K562 (cell line): ENCODE measurements around the gene KIF26A. TPM values are rescaled to one million over a fixed set of nuclear protein-coding genes. Genes with fewer than 3 reads are reported as not detected.

Source experiments
- ATAC-seq: fragments of 200-7000 bp; cut with Tn5 transposase; 3 replicates; pipeline ENCODE4 v1.9.1; 2020; ENCODE audit warnings: moderate library complexity
- BruUV-seq: library from RNA; stranded (reverse); fragments of 400-500 nt; replicated peaks from 2 replicates; lab custom pipeline; 2021; lab: Mats Ljungman, UMichigan
- CTCF ChIA-PET: fragments of 300-600 bp; formaldehyde crosslinking; extraction: SDS; loops from one replicate; lab custom pipeline; 2021; ENCODE audit warnings: low intra/inter-chr PET ratio; lab: Yijun Ruan, JAX
- POLR2A ChIA-PET: fragments of 300-600, 350-650 bp; sonication (Branson Sonifier 250); formaldehyde crosslinking; extraction: SDS; loops from one replicate; lab custom pipeline; 2021; ENCODE audit warnings: antibody characterized with exemption, inconsistent platforms; lab: Yijun Ruan, JAX
- DNase-seq, 4 experiments: peaks; one replicate each; pipeline versions ENCODE4 v3.0.0 to v3.0.0-alpha.2; 2011 to 2018; ENCODE audit warnings: low spot score in 3 of 4, mixed read lengths in 3 of 4; ENCODE audit errors: extremely low read depth in 1 of 4
- FAIRE-seq: peaks from 2 replicates; lab custom pipeline; 2011; peaks lifted over from hg19 to GRCh38; lab: Jason Lieb, UNC
- H2AFZ ChIP-seq: 2 replicates; pipeline ENCODE4 v1.6.0; 2011; ENCODE audit warnings: low read depth, low read length, control low read depth, inconsistent platforms
- H3K27ac ChIP-seq: fragments of 200-600 bp; 3 replicates; pipeline ENCODE4 v1.8.0; 2011; ENCODE audit warnings: low read depth, mild to moderate bottlenecking, control low read depth, inconsistent platforms, low read length, moderate library complexity, mixed read lengths; ENCODE audit errors: extremely low read depth
- H3K27me3 ChIP-seq, 2 experiments: fragments of 300-600 bp in 1 of 2; 2 replicates in 1 of 2; 3 replicates in 1 of 2; pipeline versions ENCODE4 v1.6.0 to v1.8.0; 2011; ENCODE audit warnings: inconsistent platforms in 2 of 2, low read length in 2 of 2, mild to moderate bottlenecking in 1 of 2, mixed read lengths in 1 of 2, moderate library complexity in 1 of 2; ENCODE audit not compliant: control insufficient read depth in 2 of 2, insufficient read depth in 2 of 2
- H3K36me3 ChIP-seq: fragments of 300-600 bp; 3 replicates; pipeline ENCODE4 v1.8.0; 2011; ENCODE audit warnings: mild to moderate bottlenecking, low read length, inconsistent platforms; ENCODE audit not compliant: control insufficient read depth, insufficient read depth
- H3K4me1 ChIP-seq, 2 experiments: fragments of 200-600 bp in 1 of 2; replicated peaks in 1 of 2; 2 replicates in 1 of 2; 3 replicates in 1 of 2; pipeline versions ENCODE4 v1.5.1 to v1.8.0; 2011; ENCODE audit warnings: inconsistent platforms in 2 of 2, low read length in 2 of 2, mild to moderate bottlenecking in 1 of 2, mixed read lengths in 1 of 2, moderate library complexity in 1 of 2; ENCODE audit not compliant: control insufficient read depth in 2 of 2, insufficient read depth in 2 of 2
- H3K4me2 ChIP-seq: 2 replicates; pipeline ENCODE4 v1.6.1; 2011; ENCODE audit warnings: low read length, control low read depth, inconsistent platforms, mixed read lengths; ENCODE audit not compliant: insufficient read depth
- H3K4me3 ChIP-seq: fragments of 200-600 bp; sonication (generic), shearing (Covaris generic); 2 replicates; pipeline ENCODE4 v1.5.1; 2016; ENCODE audit warnings: control low read depth, inconsistent platforms
- H3K79me2 ChIP-seq: fragments of 200-600 bp; 3 replicates; pipeline ENCODE4 v1.8.0; 2011; ENCODE audit warnings: low read length, inconsistent platforms; ENCODE audit not compliant: control insufficient read depth, insufficient read depth
- H3K9ac ChIP-seq, 2 experiments: 2 replicates each; pipeline versions ENCODE4 v1.6.0 to v1.6.1; 2011; ENCODE audit warnings: low read depth in 2 of 2, low read length in 2 of 2, control low read depth in 1 of 2, inconsistent platforms in 1 of 2, mild to moderate bottlenecking in 1 of 2, mixed read lengths in 1 of 2; ENCODE audit not compliant: insufficient read depth in 1 of 2
- H3K9me1 ChIP-seq: one replicate; pipeline ENCODE4 v1.6.0; 2011; ENCODE audit warnings: inconsistent platforms, mild to moderate bottlenecking, low read length, moderate library complexity; ENCODE audit not compliant: control insufficient read depth, insufficient read depth
- H3K9me3 ChIP-seq: replicated peaks from 2 replicates; pipeline ENCODE4 v1.5.1; 2011; ENCODE audit warnings: low read depth, low read length, inconsistent platforms; ENCODE audit not compliant: control insufficient read depth, insufficient read depth
- H4K20me1 ChIP-seq: replicated peaks from 2 replicates; pipeline ENCODE4 v1.6.1; 2011; ENCODE audit warnings: low read length, inconsistent platforms, mixed read lengths; ENCODE audit not compliant: control insufficient read depth, insufficient read depth
- ARID3B ChIP-seq: fragments of 250-450 bp; sonication (Bioruptor Pico); IDR thresholded peaks from 2 replicates; pipeline ENCODE4 v1.4.0; 2020; ENCODE audit warnings: borderline replicate concordance
- FOXK2 ChIP-seq, 2 experiments: fragments of 450-650 bp; IDR thresholded peaks in 1 of 2; conservative IDR thresholded peaks in 1 of 2; 2 replicates each; pipeline ENCODE4 v1.6.1; 2016; ENCODE audit warnings: low read depth in 2 of 2, mild to moderate bottlenecking in 1 of 2
- FUS ChIP-seq: fragments of 200-400 bp; formaldehyde crosslinking; optimal IDR thresholded peaks from 2 replicates; pipeline ENCODE3; 2017; ENCODE audit warnings: low read depth, low read length
- MAFK ChIP-seq: IDR thresholded peaks from 2 replicates; pipeline ENCODE4 v1.6.1; 2011; ENCODE audit warnings: low read length, improper control_type of control experiment
- NONO ChIP-seq, 2 experiments: fragments of 200-400 bp in 1 of 2; fragments of 450-650 bp in 1 of 2; formaldehyde crosslinking in 1 of 2; IDR thresholded peaks; 2 replicates each; pipeline ENCODE4 v1.6.1; 2017; ENCODE audit warnings: low read depth in 2 of 2, mild to moderate bottlenecking in 2 of 2, moderate library complexity in 2 of 2, low read length in 1 of 2
- RBM15 ChIP-seq: fragments of 200-400 bp; formaldehyde crosslinking; IDR thresholded peaks from 2 replicates; pipeline ENCODE4 v1.6.1; 2018; ENCODE audit warnings: mild to moderate bottlenecking, low read length, moderate library complexity; ENCODE audit not compliant: insufficient read depth
- SRSF7 ChIP-seq: fragments of 200-400 bp; formaldehyde crosslinking; optimal IDR thresholded peaks from 2 replicates; pipeline ENCODE3; 2017; ENCODE audit warnings: mild to moderate bottlenecking, low read depth, low read length
- ZC3H4 ChIP-seq: sonication (generic); formaldehyde crosslinking; IDR thresholded peaks from 2 replicates; pipeline ENCODE4 v1.9.0; 2021; ENCODE audit warnings: missing genetic modification reagents, borderline replicate concordance
- ZC3H8 ChIP-seq: fragments of 450-650 bp; IDR thresholded peaks from 2 replicates; pipeline ENCODE4 v1.6.1; 2017
- ZNF133 ChIP-seq: fragments of 250-450 bp; sonication (Bioruptor Pico); IDR thresholded peaks from 2 replicates; pipeline ENCODE4 v1.4.0; 2020; ENCODE audit warnings: mild to moderate bottlenecking
- ZNF143 ChIP-seq: sonication (generic); formaldehyde crosslinking; IDR thresholded peaks from 2 replicates; pipeline ENCODE4 v1.9.0; 2022; ENCODE audit warnings: mild to moderate bottlenecking, missing genetic modification reagents
- WGBS: fragments of 100-300 bp; shearing (Covaris generic); methylation state at CpG from one replicate; pipeline ENCODE4 v1.1.6; 2016; ENCODE audit warnings: low coverage, mixed read lengths; ENCODE audit not compliant: insufficient coverage; ENCODE audit errors: missing lambda C conversion rate; 5-methylcytosine and 5-hydroxymethylcytosine counted together
- in situ Hi-C: fragments of 300-500 bp; cut with MboI; formaldehyde crosslinking; loops from 4 replicates; pipeline ENCODE4 v1.15.0; 2018; ENCODE audit warnings: inconsistent platforms, mixed read lengths
- intact Hi-C: fragments of 100-400 bp; cut with micrococcal nuclease; formaldehyde crosslinking; loops from 2 replicates; pipeline ENCODE4 v1.14.2; 2022
- polyA plus RNA-seq, 8 experiments: library from polyadenylated mRNA; depleted of rRNA in 4 of 8; stranded (reverse) in 5 of 8; unstranded in 3 of 8; fragments of >200 nt; fragmentation: Nextera tagmentation in 2 of 8; fragmentation: Illumina TruSeq in 1 of 8; extraction: Ambion mirVana in 2 of 8; extraction: Trizol in 1 of 8; gene quantifications; 2 replicates each; pipeline versions ENCODE4 v1.2.1 to v1.2.3, GENCODE V29; 2011 to 2014; ENCODE audit warnings: inconsistent platforms in 1 of 8, missing spikeins in 1 of 8
- total RNA-seq, 7 experiments: library from RNA; depleted of rRNA in 6 of 7; stranded (reverse); fragments of >200 nt in 6 of 7; fragmentation: Illumina TruSeq in 2 of 7; extraction: Trizol in 2 of 7; gene quantifications; 2 replicates each; pipeline versions ENCODE4 v1.2.1 to v1.2.3, GENCODE V29; 2011 to 2021; ENCODE audit warnings: low replicate concordance in 1 of 7

KIF26A gene
- total and polyA plus RNA-seq, 9 of the 15 experiments (the other 6 are each of a cell fraction or from before 2014, with no cell fraction given) = 0.04 TPM; not detected in 8

- TF ChIP-seq ZC3H8 = no peak
- no peak for TF ChIP-seq ZC3H4
Observed at GRCh38 chr14:104174051-104174450, 35.7 kb downstream of the KIF26A start (continued).

GRCh38 chr14:104175041-104175440 is 36.7 kb downstream of the KIF26A start:
- Histone ChIP-seq H3K27ac (no peak overlapping the region), H3K9me3 (no peaks in the 10 kb centered on the region), H3K36me3 (no peaks in the 10 kb centered on the region), H3K4me2 (no peak overlapping the region), H4K20me1 (0 out of 2 replicates have a peak, but pooled peaks cover 5% of the 10 kb centered on the region), H3K9ac (no peak overlapping the region), H3K4me3 (no peak overlapping the region), H3K4me1 (peaks cover 0 to 19% of the 10 kb centered on the region in 2 experiments; a peak in 1 of 5 replicates), H2AFZ (no peak overlapping the region), H3K79me2 (no peaks in the 10 kb centered on the region), H3K9me1 (no peaks in the 10 kb centered on the region), H3K27me3 (peaks cover 0 to 62% of the 10 kb centered on the region in 2 experiments; a peak in 4 of 5 replicates)
- ChIA-PET CTCF (no interaction called here), POLR2A (interaction anchor here (0.6 kb wide), 1 partner anchor 17 kb away, joined by 3 read pairs; no protein-coding TSS in a partner anchor)
- no peak for ATAC-seq
- TF ChIP-seq FOXK2 (conservative IDR thresholded peaks at IDR 0.05 in 1 of 2, IDR thresholded peaks at IDR 0.05 in 1 of 2; ENCODE audit: low read depth in 2 of 2) (no peak), SRSF7 (no peak)
- no peak for FAIRE-seq
- BruUV-seq = no TSS peak
- 0% methylated on average over 5 of the region's 35 CpGs for WGBS
- intact Hi-C loops = no loop called here
- DNase-seq = peak in 1 of 4 experiments; percentile 14
- in situ Hi-C loops = no loop called here

GRCh38 chr14:104175811-104176210 is 37.4 kb downstream of the KIF26A start:
- ChIA-PET CTCF (no interaction called here), POLR2A (no interaction called here)
- H3K79me2 ChIP-seq = no peaks in the 10 kb centered on the region
- ATAC-seq = no peak
- no peak overlapping the region for H3K4me2 ChIP-seq
- peaks cover 0 to 19% of the 10 kb centered on the region in 2 experiments; a peak in 1 of 5 replicates for H3K4me1 ChIP-seq
- H3K9me1 ChIP-seq = no peaks in the 10 kb centered on the region
- no peak for FAIRE-seq
- DNase-seq = no peak
- H3K27ac ChIP-seq = no peak overlapping the region
- intact Hi-C loops = no loop called here
- no peak overlapping the region for H2AFZ ChIP-seq
- peaks cover 0 to 56% of the 10 kb centered on the region in 2 experiments; a peak in 4 of 5 replicates for H3K27me3 ChIP-seq
- H3K9me3 ChIP-seq = no peaks in the 10 kb centered on the region
- no peak overlapping the region for H3K4me3 ChIP-seq
- in situ Hi-C loops = no loop called here
- H3K9ac ChIP-seq = no peak overlapping the region
- 0 out of 2 replicates have a peak, but pooled peaks cover 5% of the 10 kb centered on the region for H4K20me1 ChIP-seq
- 27% methylated on average over 18 of the region's 26 CpGs for WGBS
- H3K36me3 ChIP-seq = no peaks in the 10 kb centered on the region
- BruUV-seq = no TSS peak
- TF ChIP-seq ARID3B (CRISPR knock-in tag) (no peak), NONO (IDR thresholded peaks at IDR 0.05; ENCODE audit: low read depth in 2 of 2, low read length in 1 of 2) (no peak), ZNF143 (CRISPR knock-in tag) (no peak), RBM15 (no peak), FUS (no peak), ZNF133 (no peak), MAFK (no peak)
